Activated B cell treated with CpG ODN at 0.5 μM for 24 hours (primary cell): ENCODE results near the gene FLRT3. TPM values are rescaled to one million over a fixed set of nuclear protein-coding genes. Genes with fewer than 3 reads are reported as not detected.

Experiments used
- ATAC-seq: fragments of 200-7000 bp; cut with Tn5 transposase; one replicate; pipeline ENCODE4 v1.10.0; 2021; ENCODE audit warnings: low read depth, mild to moderate bottlenecking, moderate library complexity
- CTCF ChIA-PET: fragments of 350-600 bp; sonication (Branson Sonifier 250); formaldehyde crosslinking; loops from one replicate; lab custom pipeline; 2021; ENCODE audit warnings: antibody characterized with exemption; lab: Charles Lee
- POLR2A ChIA-PET: fragments of 350-600 bp; sonication (Branson Sonifier 250); formaldehyde crosslinking; loops from one replicate; lab custom pipeline; 2021; ENCODE audit warnings: antibody characterized with exemption; lab: Charles Lee
- DNase-seq: peaks from one replicate; pipeline ENCODE4 v3.0.0; 2022
- H3K27ac Mint-ChIP-seq: one replicate; pipeline ENCODE4 v1.8.0; 2020; ENCODE audit warnings: mixed read lengths
- H3K27me3 Mint-ChIP-seq: one replicate; pipeline ENCODE4 v1.8.0; 2021; ENCODE audit warnings: mixed read lengths
- H3K36me3 Mint-ChIP-seq: one replicate; pipeline ENCODE4 v1.8.0; 2021; ENCODE audit warnings: low read depth, mixed read lengths
- H3K4me1 Mint-ChIP-seq: one replicate; pipeline ENCODE4 v1.8.0; 2021; ENCODE audit warnings: mixed read lengths
- H3K4me3 Mint-ChIP-seq: one replicate; pipeline ENCODE4 v1.8.0; 2020; ENCODE audit warnings: mild to moderate bottlenecking, mixed read lengths
- H3K9me3 Mint-ChIP-seq: one replicate; pipeline ENCODE4 v1.8.0; 2020; ENCODE audit warnings: mixed read lengths
- CTCF ChIP-seq: fragments of 200-600 bp; IDR thresholded peaks from one replicate; pipeline ENCODE4 v1.8.0; 2022; ENCODE audit warnings: antibody characterized with exemption, mild to moderate bottlenecking
- intact Hi-C: fragments of 100-400 bp; cut with micrococcal nuclease; formaldehyde crosslinking; loops from one replicate; pipeline ENCODE4 v1.15.1; 2024
- total RNA-seq: library from RNA; stranded (reverse); gene quantifications from 2 replicates; pipeline ENCODE4 v1.2.3, GENCODE V29; 2022

The FLRT3 gene
- total RNA-seq, 1 donor from 2014 or later: not detected

DNA sequence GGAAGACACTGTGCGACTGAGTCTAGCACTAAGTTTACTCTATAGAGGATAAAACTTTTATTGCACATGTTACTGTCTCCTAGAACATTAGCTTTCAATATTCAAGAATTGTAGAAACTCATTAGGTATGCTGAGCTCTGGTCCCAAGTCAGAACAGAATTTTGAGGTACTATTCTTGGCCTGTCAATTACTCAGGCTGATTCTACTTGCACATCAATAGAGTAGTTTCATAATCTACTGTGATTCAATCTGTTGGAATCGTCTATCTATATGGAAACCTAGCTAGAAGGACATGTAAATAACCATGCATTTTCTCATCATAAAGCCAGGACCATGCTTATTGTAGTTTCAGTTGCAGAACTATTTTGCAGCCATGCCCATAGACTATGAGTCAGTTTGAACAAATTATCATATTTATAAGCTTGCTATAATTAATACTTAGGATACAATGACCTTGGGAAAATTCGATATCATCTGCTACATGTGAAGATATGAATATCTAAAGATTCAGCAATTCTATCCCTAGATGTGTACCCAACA lies 41.6 kb downstream of the FLRT3 start:
- no peak for ATAC-seq
- Mint-ChIP-seq H3K27ac (no peak overlapping the region), H3K4me1 (no peaks in the 10 kb centered on the region), H3K27me3 (peaks cover 2% of the 10 kb centered on the region), H3K9me3 (no peaks in the 10 kb centered on the region), H3K4me3 (no peak overlapping the region), H3K36me3 (no peaks in the 10 kb centered on the region)
- no peak for TF ChIP-seq CTCF
- POLR2A ChIA-PET: no interaction called here
- intact Hi-C loops: no loop called here
- DNase-seq: no peak
- CTCF ChIA-PET: no interaction called here

DNA sequence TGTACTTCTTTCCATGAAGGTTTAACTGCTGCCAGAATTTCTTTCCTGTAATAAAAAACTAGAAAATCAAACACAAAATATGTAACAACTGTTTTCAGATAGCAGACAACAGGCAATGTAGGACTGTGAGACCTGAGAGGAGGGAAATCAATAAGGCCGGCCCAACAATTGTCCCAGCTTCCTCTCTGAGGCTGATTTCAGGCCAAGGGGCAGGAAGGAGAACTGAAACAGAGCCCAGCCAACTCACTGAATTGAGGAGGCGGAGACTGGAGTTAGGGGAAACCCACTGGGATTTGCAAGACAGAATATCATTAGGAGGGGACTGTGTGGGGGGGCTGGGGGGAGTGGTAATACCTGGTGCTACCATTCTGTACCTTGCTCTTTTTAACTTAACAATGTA lies 42.2 kb downstream of the FLRT3 start:
- no peak for DNase-seq
- TF ChIP-seq CTCF: no peak
- intact Hi-C loops: no loop called here
- H3K27me3 Mint-ChIP-seq: peaks cover 2% of the 10 kb centered on the region
- H3K9me3 Mint-ChIP-seq: no peaks in the 10 kb centered on the region
- H3K4me1 Mint-ChIP-seq: no peaks in the 10 kb centered on the region
- CTCF ChIA-PET: no interaction called here
- POLR2A ChIA-PET: no interaction called here
- peak; percentile 42 for ATAC-seq
- H3K4me3 Mint-ChIP-seq: no peak overlapping the region
- H3K36me3 Mint-ChIP-seq: no peaks in the 10 kb centered on the region
- no peak overlapping the region for H3K27ac Mint-ChIP-seq

GRCh38 chr20:14291502-14291901 lies 45.9 kb downstream of the FLRT3 start:
- Mint-ChIP-seq H3K36me3 (no peaks in the 10 kb centered on the region), H3K4me1 (no peaks in the 10 kb centered on the region), H3K27me3 (peaks cover 6% of the 10 kb centered on the region), H3K4me3 (no peak overlapping the region), H3K9me3 (no peaks in the 10 kb centered on the region), H3K27ac (no peak overlapping the region)
- no peak for DNase-seq
- TF ChIP-seq CTCF: no peak
- POLR2A ChIA-PET: no interaction called here
- intact Hi-C loops: no loop called here
- no peak for ATAC-seq
- CTCF ChIA-PET: interaction anchor here (1.3 kb wide), 1 partner anchor 13 kb away, joined by 3 read pairs; no protein-coding TSS in a partner anchor

DNA sequence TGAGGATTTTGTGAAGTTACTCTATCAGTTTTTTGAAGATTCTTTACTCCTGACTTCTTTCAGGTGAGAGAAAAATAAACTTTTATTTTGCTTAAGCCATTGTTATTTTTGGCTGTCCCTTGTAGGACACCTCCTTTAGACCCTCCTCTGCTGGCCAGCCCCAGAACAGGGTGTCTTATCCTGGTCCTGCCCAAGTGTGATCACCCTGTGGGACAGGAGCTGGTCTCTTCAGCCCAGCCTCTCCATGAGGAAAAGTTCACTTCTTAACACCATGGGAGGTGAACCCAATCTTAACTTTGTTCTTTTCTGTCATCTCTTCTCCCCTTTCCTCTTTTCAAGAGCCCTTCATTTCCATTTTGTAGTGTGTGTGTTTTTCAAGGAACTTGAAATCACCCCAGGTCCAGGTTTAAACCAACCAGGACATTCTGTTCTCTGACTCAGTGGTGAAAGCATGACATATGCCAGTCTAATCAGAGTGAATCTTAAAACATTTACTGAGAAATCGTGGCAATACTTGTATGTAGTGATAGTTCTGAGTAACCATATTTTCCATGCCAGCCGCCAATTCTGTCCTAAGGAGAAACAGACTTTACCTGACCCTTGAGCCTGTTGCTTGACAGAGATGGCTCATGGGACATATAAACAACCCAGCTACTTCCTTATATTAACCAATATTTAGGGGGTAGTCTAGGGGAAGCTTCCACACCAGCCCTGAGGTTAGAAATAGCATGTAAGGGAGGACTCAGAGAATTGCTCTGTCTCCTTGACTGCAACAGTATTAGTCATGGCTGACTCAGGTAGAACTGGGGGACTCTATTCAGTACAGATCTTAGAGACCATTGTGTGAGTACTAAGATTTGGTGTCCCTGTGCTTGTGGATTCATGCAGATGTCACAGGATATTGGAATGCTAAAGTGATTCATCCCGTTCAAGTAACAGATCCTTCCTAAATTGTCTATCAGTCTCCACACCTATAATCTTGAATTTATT lies 48.8 kb downstream of the FLRT3 start:
- CTCF ChIA-PET: no interaction called here
- Mint-ChIP-seq H3K27ac (no peak overlapping the region), H3K4me1 (no peaks in the 10 kb centered on the region), H3K4me3 (no peak overlapping the region), H3K36me3 (no peaks in the 10 kb centered on the region), H3K9me3 (no peaks in the 10 kb centered on the region), H3K27me3 (peaks cover 6% of the 10 kb centered on the region)
- no peak for TF ChIP-seq CTCF
- intact Hi-C loops: no loop called here
- DNase-seq (no peak), ATAC-seq (no peak)
- POLR2A ChIA-PET: no interaction called here

DNA sequence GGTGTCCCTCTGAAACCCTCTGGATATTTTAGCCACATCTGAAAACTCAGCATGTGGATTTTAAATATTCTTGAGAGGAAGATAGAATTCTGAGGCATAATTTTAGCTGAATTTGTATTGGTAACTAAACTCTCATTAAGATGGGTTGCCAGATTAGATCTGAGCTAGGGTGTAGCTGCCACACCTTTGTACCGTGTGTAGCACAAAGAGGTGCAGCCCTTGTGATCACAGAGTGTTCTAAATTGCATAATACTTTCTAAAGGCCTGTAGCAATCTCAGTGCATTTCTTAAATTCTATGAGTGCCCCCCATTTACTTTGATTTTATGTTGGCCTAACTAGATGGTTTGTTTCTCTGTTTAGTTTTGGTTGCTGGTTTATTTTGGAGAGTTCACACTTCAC lies 53.0 kb downstream of the FLRT3 start:
- ChIA-PET POLR2A (no interaction called here), CTCF (no interaction called here)
- TF ChIP-seq CTCF: no peak
- DNase-seq (no peak), ATAC-seq (no peak)
- Mint-ChIP-seq H3K27ac (no peak overlapping the region), H3K36me3 (no peaks in the 10 kb centered on the region), H3K9me3 (no peaks in the 10 kb centered on the region), H3K4me1 (no peaks in the 10 kb centered on the region), H3K27me3 (peaks cover 4% of the 10 kb centered on the region), H3K4me3 (no peak overlapping the region)
- intact Hi-C loops: no loop called here
